Measurements from ENCODE around the gene MPZL3.

MPZL3 gene

DNA sequence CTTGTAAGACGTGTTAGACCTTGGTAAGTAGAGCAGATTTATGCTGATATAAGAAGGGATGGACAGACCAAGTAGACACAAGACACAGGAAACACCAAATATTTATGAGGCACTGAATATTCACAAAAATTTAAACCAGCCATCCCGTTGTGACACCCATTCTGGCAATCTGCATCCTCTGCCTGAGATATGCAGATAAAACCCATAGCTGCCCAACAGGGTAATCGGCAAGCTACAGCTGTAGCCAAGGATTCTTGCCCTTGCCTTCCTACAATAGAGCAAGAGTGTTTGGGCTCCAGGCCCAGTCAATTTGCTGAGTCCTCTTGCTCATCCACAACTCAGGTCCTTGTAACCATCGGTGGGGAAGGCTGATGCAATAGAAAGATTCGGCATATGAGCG is 30.4 kb upstream of the MPZL3 start:
- Mint-ChIP-seq H3K4me3 (no peak overlapping the region), H3K27me3 (no peaks in the 10 kb centered on the region), H3K27ac (ENCODE audit: low read depth) (no peak overlapping the region), H3K36me3 (ENCODE audit: insufficient read depth) (no peaks in the 10 kb centered on the region), H3K4me1 (peaks cover 5% of the 10 kb centered on the region), H3K9me3 (no peaks in the 10 kb centered on the region)
- ATAC-seq (replicated peaks; ENCODE audit: extremely low read depth, poor library complexity, severe bottlenecking): no peak
- DNase-seq (ENCODE audit: low spot score in 2 of 2): no peak

DNA sequence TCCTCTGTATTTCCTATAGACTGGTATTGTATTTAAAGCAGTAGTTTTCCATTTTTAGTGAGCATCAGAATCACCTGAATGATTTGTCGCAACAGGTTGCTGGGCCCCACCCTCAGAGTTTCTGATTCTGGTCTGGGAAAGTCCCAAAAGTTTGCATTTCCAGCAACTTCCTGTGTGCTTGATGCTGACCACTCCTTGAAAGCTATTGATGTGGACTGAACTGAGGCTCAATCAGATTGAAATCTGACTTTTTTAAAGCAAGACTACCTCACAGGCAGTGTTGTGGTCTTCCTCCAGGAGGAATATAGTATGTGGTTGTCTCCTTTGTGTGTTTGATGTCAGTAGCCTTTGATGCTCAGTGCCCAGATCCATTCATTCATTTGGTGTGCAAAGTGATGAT is 29.1 kb upstream of the MPZL3 start:
- Mint-ChIP-seq H3K4me1 (peaks cover 5% of the 10 kb centered on the region), H3K9me3 (no peaks in the 10 kb centered on the region)
- DNase-seq (ENCODE audit: low spot score in 2 of 2): no peak

DNA sequence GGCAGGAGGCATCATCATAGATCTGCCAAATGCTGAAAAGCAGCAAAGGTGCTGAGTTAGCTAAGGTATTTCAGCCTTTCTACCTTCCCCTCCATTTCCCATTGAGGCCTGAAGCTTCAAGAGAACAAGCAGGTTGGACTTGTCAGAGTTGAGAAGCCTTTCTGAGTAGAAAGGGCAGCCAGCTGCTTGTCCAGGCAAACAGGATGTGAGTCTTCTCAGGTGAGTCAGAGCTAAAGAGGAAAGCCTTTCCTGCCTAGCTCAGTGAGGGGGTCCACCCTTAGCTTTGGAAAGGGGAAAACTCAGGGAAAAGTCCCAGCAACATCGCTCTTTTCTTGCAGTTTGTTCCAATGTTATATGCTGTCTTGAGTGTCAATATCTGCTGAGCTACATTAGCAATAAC is 25.1 kb upstream of the MPZL3 start:
- Mint-ChIP-seq H3K27me3 (no peaks in the 10 kb centered on the region), H3K4me3 (no peak overlapping the region), H3K4me1 (peaks cover 5% of the 10 kb centered on the region), H3K9me3 (no peaks in the 10 kb centered on the region), H3K36me3 (ENCODE audit: insufficient read depth) (no peaks in the 10 kb centered on the region), H3K27ac (ENCODE audit: low read depth) (no peak overlapping the region)
- no peak for DNase-seq (ENCODE audit: low spot score in 2 of 2)
- no peak for ATAC-seq (replicated peaks; ENCODE audit: extremely low read depth, poor library complexity, severe bottlenecking)

More for the DNA sequence above, 29.1 kb upstream of the MPZL3 start:
- H3K27me3 Mint-ChIP-seq: no peaks in the 10 kb centered on the region
- no peaks in the 10 kb centered on the region for H3K36me3 Mint-ChIP-seq (ENCODE audit: insufficient read depth)
- peak; percentile 19 for ATAC-seq (replicated peaks; ENCODE audit: extremely low read depth, poor library complexity, severe bottlenecking)
- H3K4me3 Mint-ChIP-seq: no peak overlapping the region
- no peak overlapping the region for H3K27ac Mint-ChIP-seq (ENCODE audit: low read depth)

DNA sequence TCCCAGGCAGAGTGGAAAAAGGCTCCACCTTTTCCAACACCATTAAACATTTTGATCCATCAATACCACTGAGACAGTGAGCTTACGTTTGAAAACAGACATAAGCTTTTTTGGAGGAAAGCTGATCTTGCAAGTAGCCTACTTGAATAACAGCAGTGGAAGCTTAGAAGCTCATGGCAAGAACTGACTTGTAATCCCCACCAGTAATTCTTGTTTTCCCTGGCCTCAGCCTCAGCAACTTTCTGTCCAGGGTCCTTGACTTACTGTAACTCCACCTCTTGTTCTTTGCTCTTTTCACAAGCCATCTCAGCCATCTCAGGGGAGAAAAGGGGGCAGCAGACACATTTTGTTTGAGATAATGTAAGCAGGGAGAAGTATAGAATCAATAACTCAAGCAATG is 24.3 kb upstream of the MPZL3 start:
- peaks cover 2% of the 10 kb centered on the region for H3K4me1 Mint-ChIP-seq

DNA sequence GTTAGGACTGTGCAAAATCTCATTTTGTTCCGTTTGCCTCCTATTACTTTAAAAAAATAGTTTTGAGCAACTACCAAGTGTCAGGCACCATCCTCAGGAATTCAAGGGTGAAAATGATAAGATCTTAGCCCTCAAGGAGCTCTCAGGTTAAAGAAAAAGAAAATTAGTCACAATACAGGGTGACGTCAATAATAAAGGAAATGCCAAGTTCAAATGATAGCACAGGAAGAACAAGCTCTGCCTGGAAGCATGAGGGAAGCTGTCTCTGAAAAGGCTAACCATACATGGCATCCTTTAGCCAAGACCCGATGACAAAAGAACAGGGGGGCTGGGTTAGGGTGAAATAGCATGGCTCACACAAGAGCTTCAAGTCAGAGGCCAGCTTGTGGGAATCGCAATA is 23.0 kb upstream of the MPZL3 start:
- Mint-ChIP-seq H3K4me1 (no peaks in the 10 kb centered on the region), H3K27me3 (no peaks in the 10 kb centered on the region), H3K27ac (ENCODE audit: low read depth) (no peak overlapping the region), H3K36me3 (ENCODE audit: insufficient read depth) (no peaks in the 10 kb centered on the region), H3K4me3 (no peak overlapping the region), H3K9me3 (no peaks in the 10 kb centered on the region)
- DNase-seq (ENCODE audit: low spot score in 2 of 2): no peak
- ATAC-seq (replicated peaks; ENCODE audit: extremely low read depth, poor library complexity, severe bottlenecking): no peak

More for the DNA sequence above, 24.3 kb upstream of the MPZL3 start:
- Mint-ChIP-seq H3K27ac (ENCODE audit: low read depth) (no peak overlapping the region), H3K9me3 (no peaks in the 10 kb centered on the region), H3K4me3 (no peak overlapping the region), H3K36me3 (ENCODE audit: insufficient read depth) (no peaks in the 10 kb centered on the region), H3K27me3 (no peaks in the 10 kb centered on the region)
- no peak for DNase-seq (ENCODE audit: low spot score in 2 of 2)
- no peak for ATAC-seq (replicated peaks; ENCODE audit: extremely low read depth, poor library complexity, severe bottlenecking)

DNA sequence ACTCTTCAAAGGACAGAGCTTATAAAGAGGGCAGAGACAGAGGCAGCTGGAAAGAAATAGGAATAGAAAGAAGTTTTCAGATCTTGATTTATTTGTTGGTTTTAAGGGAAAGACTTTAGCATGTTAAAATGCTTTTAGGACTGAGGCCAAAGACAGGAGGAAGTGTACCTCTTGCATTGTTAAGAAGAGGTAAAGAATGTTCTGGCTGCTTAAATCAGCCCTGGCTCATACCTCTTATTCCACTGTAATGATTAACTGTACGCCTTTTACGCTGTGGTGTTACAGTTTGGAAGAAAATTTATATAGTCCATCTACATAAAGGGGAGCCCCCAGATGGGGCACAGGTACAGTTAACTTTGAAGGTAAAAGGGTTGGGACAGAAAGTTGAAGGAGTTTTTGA is 22.0 kb upstream of the MPZL3 start:
- Mint-ChIP-seq H3K27ac (ENCODE audit: low read depth) (no peak overlapping the region), H3K36me3 (ENCODE audit: insufficient read depth) (no peaks in the 10 kb centered on the region), H3K4me1 (no peaks in the 10 kb centered on the region), H3K4me3 (no peak overlapping the region), H3K9me3 (no peaks in the 10 kb centered on the region), H3K27me3 (no peaks in the 10 kb centered on the region)
- DNase-seq (ENCODE audit: low spot score in 2 of 2) (no peak), ATAC-seq (replicated peaks; ENCODE audit: extremely low read depth, poor library complexity, severe bottlenecking) (no peak)

DNA sequence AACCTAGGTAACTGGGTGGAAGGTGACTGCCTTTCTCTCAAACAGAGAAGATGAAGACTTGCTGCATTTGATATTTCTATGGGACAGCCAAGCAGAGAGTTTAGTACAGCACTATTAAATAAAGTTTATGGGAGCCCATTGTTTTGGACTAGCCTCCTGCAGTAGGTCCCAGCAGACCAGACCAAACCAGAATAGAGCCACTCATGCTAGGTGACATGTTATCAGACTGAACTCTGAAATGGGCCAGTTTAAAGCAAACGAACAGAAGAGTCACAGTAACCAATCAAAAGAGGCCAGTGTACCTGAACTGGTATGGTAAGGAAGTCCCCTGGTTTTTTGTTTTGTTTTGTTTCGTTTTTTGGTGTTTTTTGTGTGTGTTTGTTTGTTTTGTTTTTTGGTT is 19.8 kb upstream of the MPZL3 start:
- H3K4me3 Mint-ChIP-seq: no peak overlapping the region
- no peak for DNase-seq (ENCODE audit: low spot score in 2 of 2)
- H3K9me3 Mint-ChIP-seq: no peaks in the 10 kb centered on the region
- H3K27ac Mint-ChIP-seq (ENCODE audit: low read depth): no peak overlapping the region
- no peak for ATAC-seq (replicated peaks; ENCODE audit: extremely low read depth, poor library complexity, severe bottlenecking)
- no peaks in the 10 kb centered on the region for H3K4me1 Mint-ChIP-seq
- H3K27me3 Mint-ChIP-seq: no peaks in the 10 kb centered on the region
- no peaks in the 10 kb centered on the region for H3K36me3 Mint-ChIP-seq (ENCODE audit: insufficient read depth)

DNA sequence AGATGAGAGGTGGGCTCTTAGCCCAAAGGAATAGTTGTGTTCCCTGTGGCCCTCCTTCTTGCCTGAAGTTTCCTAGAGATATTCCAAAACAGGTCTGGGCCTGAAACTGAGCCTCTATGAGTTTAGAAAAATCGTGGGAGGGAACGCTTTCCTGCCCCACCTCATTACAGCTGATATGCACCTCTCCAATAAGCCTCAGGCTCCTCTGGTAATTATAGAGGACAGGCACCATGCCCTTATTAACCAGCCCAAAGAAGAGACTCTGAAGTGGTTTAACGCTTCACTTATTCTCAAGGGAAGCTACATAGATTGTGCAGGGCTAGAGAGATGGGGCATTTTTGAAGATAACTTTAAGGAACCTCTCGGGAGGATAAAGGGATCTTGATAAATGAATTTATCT is 15.3 kb upstream of the MPZL3 start:
- Mint-ChIP-seq H3K4me1 (peaks cover 6% of the 10 kb centered on the region), H3K27ac (ENCODE audit: low read depth) (no peak overlapping the region), H3K36me3 (ENCODE audit: insufficient read depth) (no peaks in the 10 kb centered on the region), H3K27me3 (peaks cover 26% of the 10 kb centered on the region), H3K4me3 (no peak overlapping the region), H3K9me3 (no peaks in the 10 kb centered on the region)
- no peak for DNase-seq (ENCODE audit: low spot score in 2 of 2)
- ATAC-seq (replicated peaks; ENCODE audit: extremely low read depth, poor library complexity, severe bottlenecking): no peak

DNA sequence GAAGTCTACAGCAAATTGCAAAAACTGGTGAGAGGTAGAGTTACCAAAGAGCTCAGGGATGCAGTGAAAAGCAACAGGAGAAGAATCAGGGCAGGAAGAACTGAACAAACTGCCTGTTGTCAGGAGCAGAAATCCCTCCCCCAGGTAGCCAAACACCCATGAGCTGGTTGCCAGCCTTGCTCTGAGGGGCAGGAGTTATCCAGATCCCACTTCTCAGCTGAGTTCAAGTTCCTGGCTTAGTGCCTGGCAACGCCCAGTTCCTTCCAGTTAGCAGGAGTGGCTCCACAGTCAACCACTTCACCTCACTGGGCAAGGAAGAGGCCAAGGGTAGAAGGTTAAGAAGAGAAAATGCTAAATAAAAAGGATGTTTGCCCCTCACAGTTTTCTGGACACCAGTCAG is 13.8 kb upstream of the MPZL3 start:
- H3K4me3 Mint-ChIP-seq: no peak overlapping the region
- no peaks in the 10 kb centered on the region for H3K9me3 Mint-ChIP-seq
- H3K27me3 Mint-ChIP-seq: peaks cover 35% of the 10 kb centered on the region
- no peak for DNase-seq (ENCODE audit: low spot score in 2 of 2)
- no peak overlapping the region for H3K27ac Mint-ChIP-seq (ENCODE audit: low read depth)
- peaks cover 6% of the 10 kb centered on the region for H3K4me1 Mint-ChIP-seq
- no peaks in the 10 kb centered on the region for H3K36me3 Mint-ChIP-seq (ENCODE audit: insufficient read depth)
- ATAC-seq (replicated peaks; ENCODE audit: extremely low read depth, poor library complexity, severe bottlenecking): no peak

DNA sequence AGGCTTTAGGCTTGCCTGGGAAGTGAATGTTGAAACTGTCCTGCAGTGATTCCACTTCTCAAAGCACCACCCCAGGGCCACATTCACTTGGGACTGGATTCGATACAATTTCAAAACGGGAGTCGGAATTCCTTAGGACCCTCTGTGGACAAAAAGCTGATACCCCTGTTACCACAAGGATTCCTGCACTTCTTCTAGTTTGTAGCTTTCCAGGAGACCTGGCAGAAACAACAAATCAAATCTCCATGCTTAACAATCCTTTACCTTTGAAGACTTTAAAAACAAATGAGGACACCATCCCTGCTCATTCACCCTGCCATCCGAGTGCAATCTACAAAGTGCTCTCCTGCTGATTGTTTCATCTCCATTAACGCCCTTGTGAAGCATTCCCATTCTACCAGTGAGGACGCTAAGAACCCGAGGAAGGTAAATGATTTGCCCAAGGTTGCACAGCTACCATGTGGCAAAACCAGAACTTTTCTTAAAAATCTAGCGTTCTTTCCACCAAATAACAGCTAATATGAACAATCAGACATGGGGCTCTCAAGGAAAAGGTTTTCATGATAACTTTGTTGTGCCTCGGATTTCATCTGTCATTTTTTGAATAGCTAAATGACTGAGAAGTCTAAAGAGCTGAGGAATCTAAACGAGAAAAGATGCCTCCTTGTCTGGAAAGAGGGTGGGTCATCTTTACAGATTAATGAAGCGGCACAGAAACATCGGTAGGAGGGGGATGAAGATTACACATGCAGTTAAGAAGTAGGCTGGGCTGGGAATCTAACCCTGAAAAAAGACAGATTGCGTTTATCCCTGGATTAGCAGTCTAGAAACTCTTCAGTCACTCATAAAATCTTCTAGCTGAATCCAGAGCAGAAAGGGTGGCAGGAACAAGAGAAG is 12.7 kb upstream of the MPZL3 start:
- H3K36me3 Mint-ChIP-seq (ENCODE audit: insufficient read depth): no peaks in the 10 kb centered on the region
- H3K4me3 Mint-ChIP-seq: peak overlapping the region; percentile 75
- no peaks in the 10 kb centered on the region for H3K9me3 Mint-ChIP-seq
- peaks cover 6% of the 10 kb centered on the region for H3K4me1 Mint-ChIP-seq
- DNase-seq (ENCODE audit: low spot score in 2 of 2) (no peak), ATAC-seq (replicated peaks; ENCODE audit: extremely low read depth, poor library complexity, severe bottlenecking) (no peak)
- H3K27me3 Mint-ChIP-seq: peaks cover 35% of the 10 kb centered on the region
- peak overlapping the region; percentile 81 for H3K27ac Mint-ChIP-seq (ENCODE audit: low read depth)

DNA sequence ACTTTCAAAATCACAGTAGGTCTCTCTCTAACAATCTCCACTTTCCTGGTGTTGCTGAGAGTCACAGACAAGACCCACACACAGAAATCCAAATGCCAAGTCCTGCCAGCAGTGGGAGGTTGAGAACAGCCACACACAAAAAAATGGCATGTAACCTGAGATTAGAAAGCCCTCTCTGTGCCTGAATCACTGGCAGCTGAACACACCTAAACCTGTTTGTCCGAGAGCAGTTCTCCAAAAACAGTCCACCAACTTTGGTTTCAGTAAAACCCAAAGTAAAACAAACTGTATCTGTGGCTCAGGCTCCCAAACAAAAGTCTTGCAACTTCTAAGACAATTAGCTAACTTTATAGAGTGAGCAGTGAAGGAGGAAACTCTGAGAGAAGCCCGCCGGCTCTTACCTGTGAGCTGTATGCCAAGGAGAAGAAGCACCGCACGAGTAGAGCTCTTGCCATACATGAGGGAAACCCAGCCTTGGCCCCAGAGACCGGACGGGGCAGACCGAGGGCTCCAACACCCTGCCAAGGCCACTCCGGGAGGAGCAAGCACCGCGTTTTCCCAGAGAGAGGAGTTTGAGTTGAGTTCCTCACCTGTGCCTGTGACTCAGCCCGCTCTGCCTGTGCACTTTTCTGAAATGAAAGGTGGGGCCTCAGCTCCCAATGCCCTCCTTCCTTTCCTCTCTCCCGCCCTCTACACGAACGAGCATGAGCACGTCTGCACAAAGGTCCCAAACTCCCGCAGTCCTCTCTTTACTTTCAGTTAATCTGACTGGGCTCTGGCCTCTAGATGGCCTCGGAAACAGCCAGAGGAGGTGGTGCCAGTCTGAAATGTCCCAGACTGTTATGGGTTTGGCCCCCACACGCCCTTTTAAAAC is 11.8 kb upstream of the MPZL3 start, which contains the start of gene MPZL2:
Gene MPZL2, minus strand, starts transcription at position 603 of the 874 bp plus-strand sequence. Its CDS starts 144 bp downstream, at position 459.
- Mint-ChIP-seq H3K4me1 (peaks cover 6% of the 10 kb centered on the region), H3K27me3 (peaks cover 35% of the 10 kb centered on the region), H3K4me3 (peak within 1 kb of the TSS; percentile 75), H3K9me3 (no peaks in the 10 kb centered on the region), H3K36me3 (ENCODE audit: insufficient read depth) (peaks cover 1% of the 10 kb centered on the region), H3K27ac (ENCODE audit: low read depth) (peak within 1 kb of the TSS; percentile 81)
- DNase-seq (ENCODE audit: low spot score in 2 of 2) (no peak), ATAC-seq (replicated peaks; ENCODE audit: extremely low read depth, poor library complexity, severe bottlenecking) (peak; percentile 42)

DNA sequence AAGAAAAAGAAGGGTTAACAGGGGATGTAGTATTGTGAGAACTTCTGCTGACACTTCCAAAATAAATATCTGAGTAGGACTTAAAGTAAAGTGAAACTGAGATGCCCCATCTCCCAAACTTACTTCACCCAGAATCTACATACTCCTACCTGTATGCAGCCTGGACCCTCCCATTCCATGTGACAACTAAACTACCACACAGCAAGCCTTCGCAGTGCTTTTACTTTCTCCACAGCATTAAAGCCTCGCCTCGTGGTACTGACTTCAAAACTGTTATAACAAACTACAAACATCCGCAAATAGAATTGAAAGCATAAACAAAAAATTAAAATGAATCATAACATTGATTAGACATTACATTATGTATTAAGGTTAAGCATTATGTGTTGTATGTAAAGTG is 10.9 kb upstream of the MPZL3 start:
- no peak overlapping the region for H3K27ac Mint-ChIP-seq (ENCODE audit: low read depth)

More for the DNA sequence above, 10.9 kb upstream of the MPZL3 start:
- Mint-ChIP-seq H3K27me3 (peaks cover 35% of the 10 kb centered on the region), H3K4me1 (peaks cover 6% of the 10 kb centered on the region), H3K4me3 (no peak overlapping the region), H3K9me3 (no peaks in the 10 kb centered on the region), H3K36me3 (ENCODE audit: insufficient read depth) (peaks cover 1% of the 10 kb centered on the region)
- no peak for DNase-seq (ENCODE audit: low spot score in 2 of 2)
- ATAC-seq (replicated peaks; ENCODE audit: extremely low read depth, poor library complexity, severe bottlenecking): no peak

All from central memory CD8-positive, alpha-beta T cell (primary cell).